Astrocyte (in vitro differentiated cells and primary cell): ENCODE results near the gene LAMP1.

Source experiments
- EZH2 ChIP-seq: IDR thresholded peaks from 2 replicates; pipeline ENCODE4 v1.6.1; 2012; ENCODE audit warnings: mild to moderate bottlenecking, low read length, inconsistent platforms; ENCODE audit not compliant: insufficient read depth
- TF ChIP-seq, protein P1 (sequence below): IDR thresholded peaks from 2 replicates; pipeline ENCODE4 v1.5.1; 2011; ENCODE audit warnings: low read depth, mild to moderate bottlenecking, inconsistent platforms, low read length, moderate library complexity; ENCODE audit not compliant: insufficient read depth

DNA sequence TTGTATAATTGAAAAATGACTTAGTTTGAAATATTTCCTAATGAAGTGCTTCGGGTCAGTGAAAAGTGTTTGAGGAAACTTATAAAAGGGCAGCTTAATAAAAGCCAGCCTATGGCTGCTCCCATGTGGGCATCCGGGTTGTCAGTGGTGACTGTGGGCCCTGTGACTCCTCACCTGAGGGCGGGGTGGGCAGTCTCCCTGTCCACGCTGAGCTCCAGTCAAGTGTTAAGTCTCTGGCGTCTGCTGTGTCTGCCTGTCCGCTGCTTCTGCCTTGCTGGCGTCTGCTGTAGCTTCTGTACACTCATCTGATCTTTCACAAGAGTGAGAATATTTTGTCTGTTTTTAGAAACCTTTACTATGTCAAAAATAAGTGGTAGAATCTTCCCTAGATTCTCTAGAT, 7.1 kb downstream of the LAMP1 start:
- TF ChIP-seq, protein P1, sequence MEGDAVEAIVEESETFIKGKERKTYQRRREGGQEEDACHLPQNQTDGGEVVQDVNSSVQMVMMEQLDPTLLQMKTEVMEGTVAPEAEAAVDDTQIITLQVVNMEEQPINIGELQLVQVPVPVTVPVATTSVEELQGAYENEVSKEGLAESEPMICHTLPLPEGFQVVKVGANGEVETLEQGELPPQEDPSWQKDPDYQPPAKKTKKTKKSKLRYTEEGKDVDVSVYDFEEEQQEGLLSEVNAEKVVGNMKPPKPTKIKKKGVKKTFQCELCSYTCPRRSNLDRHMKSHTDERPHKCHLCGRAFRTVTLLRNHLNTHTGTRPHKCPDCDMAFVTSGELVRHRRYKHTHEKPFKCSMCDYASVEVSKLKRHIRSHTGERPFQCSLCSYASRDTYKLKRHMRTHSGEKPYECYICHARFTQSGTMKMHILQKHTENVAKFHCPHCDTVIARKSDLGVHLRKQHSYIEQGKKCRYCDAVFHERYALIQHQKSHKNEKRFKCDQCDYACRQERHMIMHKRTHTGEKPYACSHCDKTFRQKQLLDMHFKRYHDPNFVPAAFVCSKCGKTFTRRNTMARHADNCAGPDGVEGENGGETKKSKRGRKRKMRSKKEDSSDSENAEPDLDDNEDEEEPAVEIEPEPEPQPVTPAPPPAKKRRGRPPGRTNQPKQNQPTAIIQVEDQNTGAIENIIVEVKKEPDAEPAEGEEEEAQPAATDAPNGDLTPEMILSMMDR = no peak
- TF ChIP-seq EZH2 = no peak
